ENCODE results near the gene ADAM15. TPM values are rescaled to one million over a fixed set of nuclear protein-coding genes. Genes with fewer than 3 reads are reported as not detected.

ADAM15 gene
- polyA plus RNA-seq, 12 donors: 47.2 to 143 (median 56.3) TPM; not detected in 1

DNA sequence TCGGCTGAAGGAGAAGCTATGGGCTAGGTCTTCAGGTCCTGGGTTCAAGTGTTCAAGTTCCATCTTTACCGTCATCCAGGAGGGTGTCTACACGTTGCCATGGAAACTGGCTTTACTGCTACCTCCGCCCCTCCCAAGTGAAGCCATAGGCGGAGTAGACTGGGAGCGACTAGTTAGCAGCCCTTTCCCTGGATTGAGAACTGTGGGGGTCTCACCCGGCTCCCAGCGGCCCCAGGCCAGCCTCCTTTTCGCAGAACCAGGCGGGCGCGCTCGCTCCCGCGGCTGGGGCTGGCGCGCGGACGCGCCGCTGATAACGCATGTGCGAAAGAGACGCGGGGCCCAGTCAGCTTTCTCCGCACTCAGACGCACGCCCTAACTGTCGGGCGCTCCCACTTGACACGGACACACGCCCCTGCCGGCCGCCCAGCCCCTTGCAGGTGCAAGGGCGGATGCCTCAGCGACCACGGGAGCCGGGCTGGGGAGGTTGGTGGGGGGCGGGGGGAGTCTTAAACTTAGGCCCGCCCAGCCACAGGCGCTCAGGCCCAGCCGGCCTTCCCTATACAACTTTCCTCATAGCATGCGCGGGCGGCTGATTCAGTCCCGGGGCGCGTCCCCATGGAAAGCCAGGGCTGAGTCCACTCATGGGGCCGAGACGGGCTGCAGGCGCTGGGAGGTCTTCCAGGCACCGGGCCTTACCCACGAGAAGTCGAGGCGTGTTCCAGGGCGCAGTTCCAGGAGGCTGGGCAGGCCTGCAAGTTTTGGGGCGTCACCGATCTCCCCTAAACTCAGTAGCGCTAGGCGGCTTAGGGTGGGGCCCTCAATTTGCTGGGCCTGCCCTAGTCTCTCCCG lies 19.8 kb downstream of the ADAM15 start:
- DNase-seq: peak; percentile 72

DNA sequence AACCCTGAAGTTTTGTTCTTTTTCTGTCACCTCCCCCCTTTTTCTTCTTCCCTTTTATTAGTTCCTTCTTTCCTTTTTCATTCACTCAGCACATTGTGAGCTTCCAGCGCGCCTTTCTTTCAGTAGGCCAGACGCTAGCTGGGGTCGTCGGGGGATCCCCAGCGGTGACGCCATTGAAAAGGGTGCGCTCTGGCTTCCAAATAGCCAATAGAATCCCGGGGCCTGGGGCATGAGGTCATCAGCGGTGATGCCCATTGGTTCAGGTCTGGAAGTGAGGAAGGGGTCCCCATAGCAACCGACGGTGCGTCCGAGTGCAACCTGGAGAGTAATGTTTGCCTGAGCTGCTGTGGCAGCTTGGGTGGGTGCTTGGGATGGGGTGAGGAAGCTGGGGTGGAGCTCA lies 20.6 kb downstream of the ADAM15 start:
- DNase-seq: no peak

DNA sequence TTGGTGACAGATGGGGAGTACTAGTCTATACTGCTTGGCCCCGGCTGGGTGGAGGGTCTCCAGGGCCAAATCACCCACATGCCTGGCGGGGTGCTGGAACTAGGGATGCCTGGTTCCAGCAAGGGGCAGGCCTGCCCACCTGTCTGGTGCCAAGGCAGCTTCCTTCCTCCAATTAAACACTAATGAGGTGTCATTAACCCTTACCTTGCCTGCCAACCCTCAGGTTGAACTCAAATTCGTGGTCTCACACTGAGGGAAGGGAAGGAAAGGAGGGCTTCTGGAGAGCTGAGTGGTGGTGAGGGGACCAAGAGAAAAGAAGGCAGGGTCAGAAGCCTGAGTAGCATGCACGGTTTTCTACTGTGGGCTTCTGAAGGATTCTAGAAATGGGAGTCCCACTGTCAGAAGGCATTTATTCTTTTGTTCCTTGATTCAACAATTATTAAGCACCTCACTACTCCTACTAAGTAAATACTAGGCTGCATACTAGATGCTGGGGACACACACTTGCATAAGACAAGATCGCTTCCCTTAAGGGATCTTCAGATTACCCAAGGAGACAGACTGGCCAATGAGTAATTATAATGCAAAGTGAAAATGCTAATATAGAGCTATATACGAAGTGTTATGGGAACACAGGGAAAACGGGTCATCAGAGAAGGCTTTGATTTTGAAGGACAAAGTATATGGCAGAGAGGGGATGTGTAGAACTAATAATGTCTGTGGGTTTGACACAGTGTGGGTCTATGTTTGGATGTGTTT lies 21.6 kb downstream of the ADAM15 start:
- DNase-seq: no peak

DNA sequence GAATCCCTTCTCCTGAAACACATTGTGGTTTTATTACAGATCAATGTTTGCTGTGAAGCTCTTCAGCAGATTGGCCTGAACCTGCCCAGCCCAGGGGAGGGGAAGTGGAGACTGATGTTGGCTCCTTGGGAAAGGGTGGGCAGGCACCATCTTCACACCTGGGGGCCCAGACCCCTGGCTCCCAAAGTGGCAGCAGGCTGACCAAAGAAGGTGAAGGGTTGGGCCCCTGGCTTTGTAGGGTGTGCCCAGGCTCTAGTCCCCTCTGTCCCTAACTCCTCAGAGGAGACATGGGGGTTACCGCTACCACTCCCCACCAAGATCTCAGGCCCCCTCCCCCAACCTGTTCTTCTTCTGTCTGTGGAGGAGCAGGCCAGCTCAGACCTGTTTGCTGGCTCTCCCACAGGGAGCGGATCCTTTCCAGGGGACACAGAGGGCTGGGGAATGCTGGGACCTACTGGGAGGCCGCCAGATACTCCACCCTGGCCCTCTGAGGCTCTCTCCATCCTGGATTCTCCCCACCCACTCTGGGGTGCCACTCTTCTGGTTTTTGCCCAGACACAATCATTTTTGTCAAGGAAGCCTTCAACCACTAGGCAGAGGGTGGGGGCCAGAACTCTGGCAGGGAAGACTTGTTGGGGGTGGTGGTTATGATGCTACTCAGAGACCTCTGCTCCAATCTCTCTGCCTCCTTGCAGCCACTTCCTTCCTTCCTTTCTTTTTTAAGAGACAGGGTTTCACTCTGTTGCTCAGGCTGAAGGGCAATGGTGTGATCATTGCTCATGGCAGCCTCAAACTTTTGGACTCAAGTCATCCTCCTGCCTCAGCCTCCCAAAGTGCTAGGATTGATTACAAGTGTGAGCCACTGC lies 22.5 kb downstream of the ADAM15 start:
- DNase-seq: no peak

DNA sequence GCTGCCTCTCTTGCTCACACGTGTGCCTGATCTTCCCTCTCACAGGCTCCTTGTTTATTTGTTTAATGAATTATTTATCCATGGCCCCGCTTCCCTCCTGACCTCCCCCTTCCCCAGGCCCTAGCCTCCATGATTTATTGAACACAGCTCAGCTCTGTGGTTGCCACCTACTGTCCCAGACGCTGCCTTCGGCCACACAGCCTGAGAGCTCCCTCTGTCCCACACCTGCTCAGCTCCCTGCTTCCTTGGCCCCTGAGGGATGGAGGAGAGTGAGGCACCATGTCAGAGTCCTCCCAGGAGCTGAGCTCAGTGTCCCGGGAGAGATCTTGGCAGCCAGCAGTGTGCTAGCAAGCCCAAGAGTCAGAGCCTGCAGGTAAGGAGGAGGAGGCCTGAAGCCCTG lies 24.4 kb downstream of the ADAM15 start:
- no peak for DNase-seq

DNA sequence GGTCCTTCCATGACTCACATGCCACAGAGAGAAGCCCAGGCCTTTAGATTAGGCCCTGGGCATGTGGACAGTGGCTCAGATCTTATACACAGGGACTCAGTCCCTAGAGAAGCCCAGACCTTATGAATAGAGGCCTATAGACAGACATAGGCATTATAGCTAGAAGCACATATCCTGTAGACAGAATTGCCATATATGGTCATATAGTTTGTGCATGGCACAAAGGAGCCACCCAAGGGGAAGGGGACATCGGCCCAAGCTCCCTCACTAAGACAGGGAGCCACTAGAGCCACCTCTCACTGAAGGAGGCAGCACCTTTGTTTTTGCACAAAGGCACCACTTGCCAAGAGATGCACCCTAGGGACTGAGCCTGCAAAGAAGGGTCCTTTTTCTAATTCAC lies 25.3 kb downstream of the ADAM15 start:
- no peak for DNase-seq

DNA sequence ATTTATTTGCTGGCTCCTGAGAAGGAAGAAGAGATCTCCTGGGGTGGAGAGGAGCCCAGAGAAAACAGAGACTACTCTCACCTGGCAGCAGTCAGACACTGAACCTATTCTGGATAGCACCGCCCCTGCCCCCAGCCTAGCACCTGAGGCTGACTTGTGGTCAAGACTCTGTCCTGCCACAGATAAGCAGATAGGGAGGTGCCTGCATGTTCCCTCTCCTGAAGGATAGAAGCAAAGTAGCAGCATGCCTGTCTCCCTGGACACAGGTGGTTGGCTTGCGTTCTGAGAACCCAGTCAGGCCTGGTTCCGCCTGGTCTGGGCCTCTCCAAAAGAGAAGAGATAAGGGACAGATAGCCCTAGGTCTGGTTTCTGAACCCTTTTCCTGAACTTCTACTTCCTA lies 26.2 kb downstream of the ADAM15 start:
- DNase-seq: no peak

DNA sequence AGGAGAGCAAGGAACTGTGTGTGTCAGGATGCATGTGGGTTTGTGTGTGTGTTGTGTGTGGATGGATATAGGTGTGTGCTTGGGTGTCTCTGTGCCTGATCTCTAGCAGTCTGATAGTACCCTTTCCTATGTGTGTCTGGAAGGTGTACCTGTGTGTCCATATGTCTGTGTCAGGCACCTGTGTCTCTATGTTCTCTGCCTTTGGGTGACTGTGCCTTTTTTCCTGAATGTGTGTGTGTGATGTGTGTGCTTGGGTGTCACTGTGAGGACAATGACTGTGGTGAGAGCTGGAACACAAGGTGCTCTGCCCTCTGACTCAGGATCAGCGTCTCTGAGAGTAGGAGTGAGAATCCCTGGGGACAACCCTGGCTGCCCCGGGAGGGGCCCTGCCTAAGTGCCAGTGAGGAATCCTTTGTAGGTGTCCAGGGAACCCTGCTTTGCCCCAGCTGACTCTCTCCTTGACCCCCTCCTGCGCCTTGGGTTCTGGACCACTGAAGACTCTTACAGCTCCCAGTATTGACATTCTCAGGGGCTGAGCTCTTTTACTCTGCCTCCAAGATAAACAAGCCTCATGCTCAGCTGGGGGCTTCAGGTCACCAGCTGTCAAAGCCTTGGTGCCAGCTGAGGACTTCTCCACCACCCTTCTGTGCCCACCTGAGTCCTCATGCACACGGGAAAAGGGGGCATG lies 26.8 kb downstream of the ADAM15 start:
- DNase-seq: no peak

DNA sequence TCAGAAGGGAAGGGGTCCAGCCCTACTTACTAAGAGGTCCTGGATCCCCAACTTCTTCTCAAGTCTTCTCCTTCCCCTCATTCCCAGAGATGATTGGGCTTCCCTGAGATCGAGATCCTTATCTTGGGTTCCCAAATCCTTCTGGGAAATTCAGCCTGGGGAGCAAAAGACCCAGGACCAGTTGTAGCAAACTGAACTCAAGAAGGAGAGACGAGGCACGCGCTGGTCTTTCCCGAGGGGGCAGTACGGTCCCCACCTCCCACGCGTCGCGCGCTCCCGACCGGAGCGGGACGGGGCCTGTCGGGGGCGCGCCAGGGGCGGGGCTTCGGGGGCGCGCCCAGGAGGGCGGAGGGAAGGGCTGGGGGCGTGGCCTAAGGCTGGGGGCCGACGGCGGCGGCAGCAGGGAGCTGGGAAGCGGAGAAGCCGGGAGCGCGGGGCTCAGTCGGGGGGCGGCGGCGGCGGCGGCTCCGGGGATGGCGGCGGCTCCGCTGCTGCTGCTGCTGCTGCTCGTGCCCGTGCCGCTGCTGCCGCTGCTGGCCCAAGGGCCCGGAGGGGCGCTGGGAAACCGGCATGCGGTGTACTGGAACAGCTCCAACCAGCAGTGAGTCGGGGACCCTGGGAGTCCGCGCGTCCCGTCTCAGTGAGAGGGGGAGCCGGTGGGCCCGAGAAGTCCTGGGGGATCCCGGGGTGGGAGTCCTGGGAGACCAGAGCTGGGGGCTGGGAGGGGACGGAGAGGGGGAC lies 27.5 kb downstream of the ADAM15 start, which contains the start of gene EFNA3:
TSS of gene EFNA3 (plus strand) at position 369 of the 741 bp plus-strand sequence. CDS start at position 474, 105 bp downstream.
- DNase-seq: peak; percentile 65

DNA sequence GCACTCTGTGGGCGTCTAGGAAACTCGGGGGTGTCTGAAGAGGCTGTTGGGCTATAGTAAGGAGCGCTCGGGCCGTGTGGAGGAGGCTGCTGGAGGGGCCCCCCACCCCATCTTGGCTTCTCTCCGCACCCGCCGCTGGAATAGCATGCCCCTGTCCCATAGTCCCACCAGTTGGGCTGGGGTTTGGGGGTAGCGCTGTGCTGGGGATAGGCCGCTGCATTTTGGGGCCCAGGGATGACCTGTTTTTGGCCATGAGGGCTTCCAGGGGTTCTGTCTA lies 28.0 kb downstream of the ADAM15 start:
- no peak for DNase-seq

DNA sequence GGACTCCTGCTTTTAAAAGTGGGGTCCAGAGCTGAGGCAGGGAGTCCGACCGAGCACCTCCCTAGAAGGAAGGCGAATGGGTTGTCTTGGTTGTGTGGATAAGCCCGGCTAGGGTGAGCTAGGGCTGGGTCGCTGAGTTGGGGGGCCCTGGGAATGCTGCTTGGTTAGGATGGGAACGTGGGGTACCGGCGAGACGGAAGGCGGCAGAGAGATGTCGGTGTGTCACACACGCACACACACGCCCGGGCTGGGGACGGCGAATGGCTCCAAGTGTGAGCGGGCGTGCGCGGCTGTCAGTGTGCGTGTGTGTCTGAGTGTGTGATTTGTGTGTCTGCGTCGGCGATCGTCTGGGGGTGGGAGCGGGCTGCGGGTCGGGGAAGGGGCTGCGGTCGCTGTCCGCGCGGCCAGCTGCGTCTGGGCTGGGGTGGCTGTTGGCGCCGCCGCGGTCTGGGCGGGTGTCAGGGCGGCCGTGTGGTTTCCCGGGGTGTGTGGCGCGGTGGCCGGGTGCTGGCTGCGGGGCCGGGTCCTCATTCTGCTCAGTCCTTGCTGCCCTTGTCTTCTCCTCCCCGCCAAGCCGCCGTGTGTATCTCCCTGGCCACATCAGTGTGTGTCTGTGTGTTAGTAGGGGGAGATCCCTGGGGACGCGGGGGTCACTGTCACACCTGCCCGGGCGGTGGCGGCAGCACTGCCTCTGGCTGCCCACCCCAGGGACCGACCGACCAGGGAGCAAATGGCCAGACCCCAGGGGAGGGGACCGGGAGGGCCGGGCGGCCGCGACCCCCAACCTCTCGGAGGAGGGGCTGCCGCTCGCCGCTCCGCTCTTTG lies 28.6 kb downstream of the ADAM15 start:
- DNase-seq: no peak

DNA sequence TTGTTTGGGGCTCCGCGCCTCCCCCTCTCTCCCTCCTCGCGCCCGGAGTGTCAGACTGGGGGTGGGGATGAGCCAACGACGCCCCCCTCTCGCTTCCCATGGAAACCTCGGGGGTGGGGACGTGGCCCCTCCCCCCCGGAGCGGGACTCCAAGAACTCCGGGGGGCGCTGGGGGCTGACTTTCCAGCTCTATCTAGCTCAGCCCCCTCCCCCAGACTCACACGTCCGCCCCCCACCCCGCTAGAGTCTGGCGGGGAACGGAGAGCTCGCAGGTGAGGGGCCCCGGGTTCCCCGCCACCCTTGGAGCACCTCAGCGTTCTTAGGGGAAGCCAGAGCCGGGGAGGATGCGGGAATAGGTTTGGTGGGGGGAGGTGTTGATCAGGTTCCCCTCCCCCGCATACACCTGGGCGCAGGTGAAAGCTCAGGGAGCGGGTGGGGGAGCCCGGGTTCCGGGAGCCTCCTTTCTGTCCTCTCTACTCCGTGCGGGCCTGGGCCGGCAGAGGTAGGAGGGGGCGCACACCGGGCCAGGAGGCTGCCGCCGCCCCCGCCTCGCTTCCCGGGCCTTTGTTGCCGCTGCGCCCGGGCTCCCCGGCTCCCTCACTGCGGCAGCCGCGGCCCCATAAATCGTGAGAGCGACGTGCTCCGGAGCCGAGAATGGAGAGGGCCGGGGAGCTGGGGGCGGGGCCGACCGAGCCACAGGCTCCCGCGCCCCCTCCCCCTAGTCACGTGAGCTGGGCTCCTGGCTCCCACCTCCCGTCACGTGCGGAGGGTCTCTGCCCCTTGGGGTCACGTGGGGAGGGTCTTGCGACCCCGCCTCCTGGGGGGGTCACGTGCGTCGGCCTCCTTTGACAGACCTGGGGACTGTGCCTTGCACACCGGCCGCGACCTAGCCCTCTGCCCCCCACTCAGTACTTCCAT lies 29.5 kb downstream of the ADAM15 start:
- DNase-seq: no peak

DNA sequence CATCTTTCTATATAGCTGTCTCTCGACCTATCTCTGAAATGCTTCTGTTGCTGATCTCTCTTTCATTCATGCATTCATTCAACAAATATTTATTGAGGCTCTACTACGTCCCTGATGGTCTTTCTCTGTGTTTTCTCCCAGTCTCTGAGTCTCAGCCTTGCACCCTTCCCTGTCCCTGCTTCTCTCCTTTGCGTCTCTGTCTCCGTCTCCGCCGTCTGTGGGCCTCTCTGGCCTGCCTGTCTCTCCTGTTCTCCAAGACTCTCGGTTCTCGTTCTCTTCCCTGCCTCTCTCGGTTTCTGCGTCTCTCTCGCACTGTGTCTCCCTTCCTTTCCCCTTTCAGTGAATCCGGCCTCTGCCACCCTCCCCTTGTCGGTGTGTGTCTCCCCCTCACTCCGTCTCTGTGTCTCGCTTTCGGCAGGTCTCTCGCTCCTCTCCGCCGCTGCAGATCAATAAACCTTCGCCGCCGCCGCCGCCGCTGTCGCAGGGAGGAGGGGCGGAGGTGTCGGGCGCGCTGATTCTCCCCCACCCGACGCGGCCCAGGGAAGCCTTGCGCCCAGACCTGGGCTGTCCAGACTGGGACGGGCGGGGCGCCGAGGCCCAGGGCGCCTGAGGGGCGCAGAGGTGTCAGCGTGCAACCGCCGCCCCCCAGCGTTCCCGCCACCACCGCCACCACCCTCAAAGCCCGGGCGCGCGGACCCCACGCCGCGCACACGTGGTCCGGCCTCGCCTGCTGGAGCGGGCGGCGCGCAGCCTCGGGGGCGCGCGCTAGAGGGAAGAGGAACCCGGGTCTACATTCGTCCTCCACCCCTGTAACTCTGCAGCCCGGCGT lies 30.6 kb downstream of the ADAM15 start:
- DNase-seq: no peak

DNA sequence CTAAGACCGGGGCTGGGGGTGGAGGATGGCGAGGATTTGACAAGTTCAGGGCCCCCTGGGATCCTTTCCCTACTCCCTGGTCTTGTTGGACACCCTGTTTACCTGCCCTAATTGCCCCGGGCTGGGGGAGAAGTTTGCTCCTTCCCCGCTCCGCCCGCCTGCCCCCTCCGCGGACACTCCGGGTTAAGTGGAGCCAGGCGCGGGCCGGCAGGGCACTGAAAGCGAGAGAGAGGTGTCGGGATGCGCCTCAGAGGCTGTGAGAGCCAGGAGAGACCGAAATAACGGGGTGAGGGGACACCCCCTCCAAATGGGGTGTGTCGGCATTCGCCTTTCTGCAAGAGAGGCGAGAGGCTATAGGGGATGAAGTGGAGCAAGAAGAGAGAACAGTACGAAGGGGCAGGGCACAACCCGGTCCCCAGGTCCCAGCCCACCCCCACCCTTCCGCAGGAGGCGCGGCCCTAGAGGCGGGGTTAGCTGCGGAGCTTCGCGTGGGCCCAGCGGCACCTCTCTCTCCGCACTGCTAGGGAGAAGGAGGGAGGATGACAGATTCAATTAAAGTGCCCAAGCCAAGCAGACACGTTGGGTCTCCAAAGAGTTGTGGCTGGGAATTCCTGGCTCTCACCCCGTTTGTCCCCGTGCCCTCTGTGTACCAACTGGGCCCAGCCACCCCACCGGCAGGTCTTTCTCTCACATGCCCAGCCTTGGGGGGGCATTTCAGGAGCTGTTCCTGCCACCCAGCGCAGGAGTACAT lies 31.4 kb downstream of the ADAM15 start:
- no peak for DNase-seq

DNA sequence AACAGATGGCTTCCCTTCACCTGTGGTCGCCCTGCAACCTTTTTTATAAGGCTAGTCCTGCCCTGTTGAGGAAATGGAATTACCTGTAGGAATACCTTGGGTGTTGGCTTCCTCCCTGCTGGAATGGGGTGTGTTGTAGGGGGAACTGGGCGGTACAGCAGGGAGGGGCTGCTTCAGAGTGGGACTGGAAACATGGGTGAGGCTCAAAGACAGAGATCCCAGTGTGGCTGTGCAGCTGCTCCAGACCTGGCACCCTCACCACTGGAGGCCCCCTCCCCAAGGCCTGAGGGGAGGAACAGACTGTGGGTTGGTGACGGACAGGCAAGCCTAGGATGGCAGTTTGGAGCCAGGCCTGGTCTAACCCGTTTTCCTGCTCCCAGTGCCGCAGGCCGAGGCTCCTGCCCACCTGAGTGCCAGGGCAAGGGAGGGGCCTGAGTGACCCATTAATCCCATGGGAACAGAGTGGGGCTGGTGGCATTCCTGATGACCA lies 32.0 kb downstream of the ADAM15 start:
- no peak for DNase-seq

DNA sequence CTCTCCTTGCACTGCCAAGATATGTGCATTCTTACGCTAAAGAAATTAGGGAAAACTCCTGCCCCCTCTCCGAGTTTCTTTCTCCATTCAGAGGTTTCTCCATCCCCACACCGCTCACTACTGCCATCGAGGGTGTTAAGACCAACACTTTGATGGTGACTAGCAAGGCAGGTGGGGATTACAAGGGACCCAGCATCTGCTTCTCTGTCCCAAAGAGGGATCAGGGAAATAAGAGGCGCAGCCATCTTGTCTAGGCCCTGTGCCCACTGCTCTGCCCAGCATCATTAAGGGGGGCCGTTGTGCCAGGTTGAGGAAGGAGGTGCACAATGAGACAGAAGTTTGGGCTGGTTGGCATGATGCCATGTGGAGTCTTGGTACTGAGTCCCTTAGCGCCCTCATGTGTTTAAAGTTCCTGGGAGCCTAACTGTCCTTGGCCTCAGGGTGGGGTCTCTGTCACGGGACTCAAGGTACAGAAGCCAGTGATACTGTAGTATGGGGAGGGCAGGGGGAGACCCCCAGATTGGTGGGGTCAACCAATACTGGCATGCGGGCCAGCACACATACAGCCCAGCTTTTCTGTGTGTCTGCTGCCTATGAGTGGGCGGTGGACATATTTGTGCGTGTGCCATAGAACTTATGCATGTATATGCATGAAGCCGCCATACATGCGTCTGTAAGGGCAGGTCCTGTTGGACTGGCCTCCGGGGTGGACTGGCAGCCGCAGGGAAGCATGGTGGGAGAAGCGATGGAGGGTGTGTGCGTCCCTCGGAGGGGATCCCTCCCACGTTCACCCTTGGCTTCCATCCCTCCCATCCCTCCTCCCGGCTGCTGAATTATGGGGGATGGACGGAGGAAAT lies 33.0 kb downstream of the ADAM15 start:
- DNase-seq: no peak
